Measurements from ENCODE around the gene POPDC2. TPM values are rescaled to one million over a fixed set of nuclear protein-coding genes. Genes with fewer than 3 reads are reported as not detected.

The POPDC2 gene
- total and polyA plus RNA-seq, 2 donors from 2014 or later, result 3.2 to 7.3 TPM

DNA sequence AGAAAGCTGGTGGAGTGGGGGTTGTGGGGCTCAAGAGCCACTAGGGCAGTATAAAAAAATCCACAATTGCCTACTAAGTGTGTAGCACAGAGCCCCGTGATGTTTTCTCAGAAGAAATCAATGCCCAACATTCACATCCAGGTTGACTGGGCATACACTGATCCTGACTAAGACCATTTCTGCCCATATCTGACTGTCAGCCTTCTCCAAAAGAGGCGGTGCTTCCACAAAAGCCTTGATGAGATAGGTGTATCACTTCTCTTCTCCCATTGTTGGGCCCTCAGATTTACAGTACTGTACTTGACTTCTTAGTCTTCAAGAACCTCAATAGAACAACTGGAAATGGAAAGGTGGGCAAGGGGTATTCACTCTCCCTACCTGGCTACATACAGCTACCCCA is 1.4 kb downstream of the POPDC2 start:
- intact Hi-C loops (cut with DNase I), result no loop called here
- no peak for TF ChIP-seq CTCF (IDR thresholded peaks at IDR 0.05; ENCODE audit: borderline replicate concordance, extremely low read depth, insufficient read depth)
- Histone ChIP-seq H3K9ac (ENCODE audit: low read length in 3 of 3) (no peak overlapping the region), H3K27me3 (ENCODE audit: control insufficient read depth, insufficient read depth, low read length) (no peaks in the 10 kb centered on the region), H3K4me3 (ENCODE audit: low read length in 3 of 3) (no peak overlapping the region), H3K4me1 (ENCODE audit: control insufficient read depth in 2 of 3, insufficient read depth in 2 of 3, low read depth in 1 of 3, low read length in 3 of 3) (peaks cover 0 to 4% (median 0%) of the 10 kb centered on the region in 3 donors), H3K9me3 (ENCODE audit: control insufficient read depth in 2 of 3, insufficient read depth in 1 of 3, low read length in 3 of 3) (no peaks in the 10 kb centered on the region), H3K27ac (ENCODE audit: low read depth in 2 of 2, low read length in 2 of 2) (no peak overlapping the region), H3K36me3 (ENCODE audit: control insufficient read depth in 2 of 3, insufficient read depth in 3 of 3, low read length in 3 of 3) (peaks cover 0 to 4% (median 0%) of the 10 kb centered on the region in 3 donors)
- no peak for FAIRE-seq
- DNase-seq, result no peak

GRCh38 chr3:119657887-119658702 is 2.3 kb downstream of the POPDC2 start:
- Histone ChIP-seq H3K9me3 (ENCODE audit: control insufficient read depth in 2 of 3, insufficient read depth in 1 of 3, low read length in 3 of 3) (no peaks in the 10 kb centered on the region), H3K36me3 (ENCODE audit: control insufficient read depth in 2 of 3, insufficient read depth in 3 of 3, low read length in 3 of 3) (peaks cover 0 to 4% (median 0%) of the 10 kb centered on the region in 3 donors), H3K4me3 (ENCODE audit: low read length in 3 of 3) (no peak overlapping the region), H3K27me3 (ENCODE audit: control insufficient read depth, insufficient read depth, low read length) (no peaks in the 10 kb centered on the region), H3K4me1 (ENCODE audit: control insufficient read depth in 2 of 3, insufficient read depth in 2 of 3, low read depth in 1 of 3, low read length in 3 of 3) (peaks cover 0 to 4% (median 0%) of the 10 kb centered on the region in 3 donors), H3K9ac (ENCODE audit: low read length in 3 of 3) (no peak overlapping the region), H3K27ac (ENCODE audit: low read depth in 2 of 2, low read length in 2 of 2) (no peak overlapping the region)
- DNase-seq, result no peak
- no peak for TF ChIP-seq CTCF (IDR thresholded peaks at IDR 0.05; ENCODE audit: borderline replicate concordance, extremely low read depth, insufficient read depth)
- no peak for FAIRE-seq
- intact Hi-C loops (cut with DNase I), result no loop called here

- no peak for DNase-seq
- no peak overlapping the region for H3K9ac ChIP-seq (ENCODE audit: low read length in 3 of 3)
- H3K36me3 ChIP-seq (ENCODE audit: control insufficient read depth in 2 of 3, insufficient read depth in 3 of 3, low read length in 3 of 3), result peaks cover 0 to 4% (median 0%) of the 10 kb centered on the region in 3 donors
- H3K27ac ChIP-seq (ENCODE audit: low read depth in 2 of 2, low read length in 2 of 2), result no peak overlapping the region
- no peak for FAIRE-seq
- H3K4me3 ChIP-seq (ENCODE audit: low read length in 3 of 3), result no peak overlapping the region
- no peaks in the 10 kb centered on the region for H3K27me3 ChIP-seq (ENCODE audit: control insufficient read depth, insufficient read depth, low read length)
- no peaks in the 10 kb centered on the region for H3K9me3 ChIP-seq (ENCODE audit: control insufficient read depth in 2 of 3, insufficient read depth in 1 of 3, low read length in 3 of 3)
- peaks cover 0 to 2% (median 0%) of the 10 kb centered on the region in 3 donors for H3K4me1 ChIP-seq (ENCODE audit: control insufficient read depth in 2 of 3, insufficient read depth in 2 of 3, low read depth in 1 of 3, low read length in 3 of 3)
- TF ChIP-seq CTCF (IDR thresholded peaks at IDR 0.05; ENCODE audit: borderline replicate concordance, extremely low read depth, insufficient read depth), result no peak
- intact Hi-C loops (cut with DNase I), result no loop called here
These were observed 6.5 kb downstream of the POPDC2 start for GRCh38 chr3:119653876-119654275.

All from kidney (tissue), 14 donors.